OCI-LY1 (cell line): ENCODE results near the gene IQGAP2.

Source experiments
- H2AFZ ChIP-seq: fragments of 200-600 bp; sonication (generic), shearing (Covaris generic); 2 replicates; pipeline ENCODE4 v1.6.0; 2014; ENCODE audit warnings: antibody characterized with exemption, mild to moderate bottlenecking, low read length
- H3F3A ChIP-seq: fragments of 200-600 bp; sonication (generic), shearing (Covaris generic); 2 replicates; pipeline ENCODE4 v1.6.0; 2014; ENCODE audit warnings: mild to moderate bottlenecking, antibody characterized with exemption, low read length, moderate library complexity; ENCODE audit not compliant: insufficient read depth
- H3K27ac ChIP-seq: fragments of 200-600 bp; sonication (generic); 2 replicates; pipeline ENCODE4 v1.5.1; 2014; ENCODE audit warnings: low read length, mixed run types, mild to moderate bottlenecking, low read depth; ENCODE audit not compliant: poor library complexity, severe bottlenecking
- H3K27me3 ChIP-seq: fragments of 200-600 bp; sonication (generic); 2 replicates; pipeline ENCODE4 v1.6.0; 2014; ENCODE audit warnings: antibody characterized with exemption, mild to moderate bottlenecking, low read length, moderate library complexity; ENCODE audit not compliant: insufficient read depth
- H3K36me3 ChIP-seq: fragments of 200-600 bp; sonication (generic); 2 replicates; pipeline ENCODE4 v1.6.1; 2014; ENCODE audit warnings: mild to moderate bottlenecking, antibody characterized with exemption, low read length, moderate library complexity, mixed read lengths; ENCODE audit not compliant: insufficient read depth
- H3K4me1 ChIP-seq: fragments of 200-600 bp; sonication (generic); 2 replicates; pipeline ENCODE4 v1.5.1; 2014; ENCODE audit warnings: mild to moderate bottlenecking, low read length, moderate library complexity; ENCODE audit not compliant: insufficient read depth, severe bottlenecking
- H3K4me2 ChIP-seq: fragments of 200-600 bp; sonication (generic), shearing (Covaris generic); 2 replicates; pipeline ENCODE4 v1.6.1; 2014; ENCODE audit warnings: low read length
- H3K4me3 ChIP-seq: fragments of 200-600 bp; sonication (generic); 2 replicates; pipeline ENCODE4 v1.5.1; 2014; ENCODE audit warnings: low read length, low read depth, mild to moderate bottlenecking, mixed read lengths; ENCODE audit not compliant: poor library complexity, severe bottlenecking
- H3K79me2 ChIP-seq: fragments of 200-600 bp; shearing (Covaris generic); 2 replicates; pipeline ENCODE4 v1.6.1; 2016; ENCODE audit warnings: mixed run types, low read length, mixed read lengths; ENCODE audit not compliant: insufficient read depth
- H3K9ac ChIP-seq: fragments of 200-600 bp; sonication (generic), shearing (Covaris generic); 2 replicates; pipeline ENCODE4 v1.6.1; 2014; ENCODE audit warnings: mild to moderate bottlenecking, low read length, mixed read lengths
- H3K9me2 ChIP-seq: fragments of 200-600 bp; sonication (generic), shearing (Covaris generic); 2 replicates; pipeline ENCODE4 v1.6.1; 2014; ENCODE audit warnings: low read depth, mild to moderate bottlenecking, low read length, mixed read lengths
- H3K9me3 ChIP-seq: fragments of 200-600 bp; shearing (Covaris generic); 2 replicates; pipeline ENCODE4 v1.6.1; 2014; ENCODE audit warnings: low read length, mixed read lengths
- H4K20me1 ChIP-seq: fragments of 200-600 bp; sonication (generic), shearing (Covaris generic); 2 replicates; pipeline ENCODE4 v1.6.0; 2016; ENCODE audit warnings: mild to moderate bottlenecking, low read length; ENCODE audit not compliant: insufficient read depth
- CTCF ChIP-seq: fragments of 200-600 bp; sonication (generic), shearing (Covaris generic); IDR thresholded peaks from 2 replicates; pipeline ENCODE4 v1.5.1; 2017; ENCODE audit warnings: mild to moderate bottlenecking, antibody characterized with exemption, low read length, moderate library complexity, mixed read lengths
- EZH2 ChIP-seq: fragments of 200-600 bp; sonication (generic), shearing (Covaris generic); IDR thresholded peaks from 2 replicates; pipeline ENCODE4 v1.8.0; 2017; ENCODE audit warnings: borderline replicate concordance, mixed run types, mild to moderate bottlenecking, antibody characterized with exemption, low read length, moderate library complexity, mixed read lengths

The IQGAP2 gene

GRCh38 chr5:76384705-76385104 is 18.4 kb upstream of the IQGAP2 start:
- no peak overlapping the region for H3K4me3 ChIP-seq
- no peaks in the 10 kb centered on the region for H3K9me3 ChIP-seq
- no peaks in the 10 kb centered on the region for H4K20me1 ChIP-seq
- no peak overlapping the region for H3K9ac ChIP-seq
- no peaks in the 10 kb centered on the region for H3K36me3 ChIP-seq
- no peak overlapping the region for H3K27ac ChIP-seq
- no peaks in the 10 kb centered on the region for H3K4me1 ChIP-seq
- no peaks in the 10 kb centered on the region for H3K9me2 ChIP-seq
- no peaks in the 10 kb centered on the region for H3K27me3 ChIP-seq
- H3K79me2 ChIP-seq = no peaks in the 10 kb centered on the region
- no peak overlapping the region for H3K4me2 ChIP-seq
- no peaks in the 10 kb centered on the region for H3F3A ChIP-seq
- no peak overlapping the region for H2AFZ ChIP-seq
- no peak for TF ChIP-seq EZH2
- TF ChIP-seq CTCF = no peak

- Histone ChIP-seq H3K4me2 (no peak overlapping the region), H3K27ac (no peak overlapping the region), H3K36me3 (no peaks in the 10 kb centered on the region), H3K9ac (no peak overlapping the region), H3K4me3 (no peak overlapping the region), H2AFZ (no peak overlapping the region), H3K4me1 (peaks cover under 1% of the 10 kb centered on the region), H3F3A (no peaks in the 10 kb centered on the region), H3K27me3 (no peaks in the 10 kb centered on the region), H3K9me2 (no peaks in the 10 kb centered on the region), H4K20me1 (no peaks in the 10 kb centered on the region), H3K9me3 (no peaks in the 10 kb centered on the region), H3K79me2 (no peaks in the 10 kb centered on the region)
- TF ChIP-seq EZH2 = no peak
- no peak for TF ChIP-seq CTCF
Measured at GRCh38 chr5:76385540-76385939, 17.5 kb upstream of the IQGAP2 start.

- Histone ChIP-seq H3K27ac (no peak overlapping the region), H3K4me1 (peaks cover 8% of the 10 kb centered on the region), H3F3A (no peaks in the 10 kb centered on the region), H4K20me1 (no peaks in the 10 kb centered on the region), H3K4me3 (no peak overlapping the region), H3K27me3 (no peaks in the 10 kb centered on the region), H3K9me3 (no peaks in the 10 kb centered on the region), H2AFZ (no peak overlapping the region), H3K9ac (no peak overlapping the region), H3K9me2 (no peaks in the 10 kb centered on the region), H3K36me3 (no peaks in the 10 kb centered on the region), H3K79me2 (no peaks in the 10 kb centered on the region), H3K4me2 (no peak overlapping the region)
- no peak for TF ChIP-seq CTCF
- no peak for TF ChIP-seq EZH2
Measured at GRCh38 chr5:76386360-76386759, 16.7 kb upstream of the IQGAP2 start.
